ENCODE measurements around the gene STARD13.

DNA sequence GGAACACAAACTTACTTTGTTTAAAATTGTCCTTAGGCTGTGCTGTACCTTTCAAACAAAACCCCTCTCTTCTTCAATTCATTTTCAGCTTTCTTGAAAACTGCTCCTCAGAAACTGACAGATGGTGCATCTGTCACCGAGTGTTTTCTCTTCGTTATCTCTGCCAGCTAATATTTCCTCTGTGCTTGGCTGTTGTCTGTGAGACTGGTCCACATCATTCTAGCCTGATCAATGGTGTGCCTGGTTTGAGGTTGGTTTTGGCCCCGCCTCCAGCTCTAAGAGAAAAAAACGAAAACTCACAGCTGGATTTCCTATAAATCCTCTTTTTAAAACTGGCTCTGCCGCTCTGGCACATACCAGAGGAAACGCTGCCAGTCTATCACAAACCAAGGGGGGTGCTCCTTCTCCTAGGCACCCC lies 79.7 kb downstream of the STARD13 start:
- TF ChIP-seq EZH2phosphoT487 (IDR thresholded peaks at IDR 0.05; ENCODE audit: borderline replicate concordance, low read depth, low read length) = no peak
- TF ChIP-seq, protein P1, sequence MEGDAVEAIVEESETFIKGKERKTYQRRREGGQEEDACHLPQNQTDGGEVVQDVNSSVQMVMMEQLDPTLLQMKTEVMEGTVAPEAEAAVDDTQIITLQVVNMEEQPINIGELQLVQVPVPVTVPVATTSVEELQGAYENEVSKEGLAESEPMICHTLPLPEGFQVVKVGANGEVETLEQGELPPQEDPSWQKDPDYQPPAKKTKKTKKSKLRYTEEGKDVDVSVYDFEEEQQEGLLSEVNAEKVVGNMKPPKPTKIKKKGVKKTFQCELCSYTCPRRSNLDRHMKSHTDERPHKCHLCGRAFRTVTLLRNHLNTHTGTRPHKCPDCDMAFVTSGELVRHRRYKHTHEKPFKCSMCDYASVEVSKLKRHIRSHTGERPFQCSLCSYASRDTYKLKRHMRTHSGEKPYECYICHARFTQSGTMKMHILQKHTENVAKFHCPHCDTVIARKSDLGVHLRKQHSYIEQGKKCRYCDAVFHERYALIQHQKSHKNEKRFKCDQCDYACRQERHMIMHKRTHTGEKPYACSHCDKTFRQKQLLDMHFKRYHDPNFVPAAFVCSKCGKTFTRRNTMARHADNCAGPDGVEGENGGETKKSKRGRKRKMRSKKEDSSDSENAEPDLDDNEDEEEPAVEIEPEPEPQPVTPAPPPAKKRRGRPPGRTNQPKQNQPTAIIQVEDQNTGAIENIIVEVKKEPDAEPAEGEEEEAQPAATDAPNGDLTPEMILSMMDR (conservative IDR thresholded peaks at IDR 0.05; ENCODE audit: low read length) = no peak

Data from OCI-LY7 (cell line).